HG03432 (cell line): ENCODE data around the gene NEXN.
"Not testable (repeated sequence)": the region's sequence is repeated elsewhere in the genome, so short reads cannot be mapped to it uniquely, and the experiment has no call there.

Source experiments
- ATAC-seq: cut with Tn5 transposase; IDR thresholded peaks from one replicate; pipeline ENCODE4 v1.9.1; 2021; ENCODE audit warnings: mild to moderate bottlenecking, moderate library complexity; ENCODE audit not compliant: unreplicated experiment

Gene NEXN

DNA sequence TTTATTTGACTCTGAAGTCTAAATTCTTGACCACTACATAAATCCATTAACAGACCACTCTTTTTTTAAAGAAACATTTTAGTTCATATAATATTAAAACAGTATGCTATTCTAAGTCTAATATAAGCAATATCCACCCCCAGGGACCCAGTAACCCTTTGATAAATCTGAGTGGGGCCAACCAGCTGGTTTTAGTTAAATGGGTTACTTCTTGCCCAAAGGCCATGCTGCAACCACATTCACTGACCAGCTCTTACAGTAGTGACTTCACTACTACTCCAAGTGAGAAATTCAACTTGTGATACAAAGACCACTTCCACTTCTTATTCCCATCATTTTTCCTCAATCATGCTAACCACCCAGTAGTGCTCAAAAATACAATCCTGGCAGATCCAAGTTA, 70.0 kb downstream of the NEXN start:
- no peak for ATAC-seq

DNA sequence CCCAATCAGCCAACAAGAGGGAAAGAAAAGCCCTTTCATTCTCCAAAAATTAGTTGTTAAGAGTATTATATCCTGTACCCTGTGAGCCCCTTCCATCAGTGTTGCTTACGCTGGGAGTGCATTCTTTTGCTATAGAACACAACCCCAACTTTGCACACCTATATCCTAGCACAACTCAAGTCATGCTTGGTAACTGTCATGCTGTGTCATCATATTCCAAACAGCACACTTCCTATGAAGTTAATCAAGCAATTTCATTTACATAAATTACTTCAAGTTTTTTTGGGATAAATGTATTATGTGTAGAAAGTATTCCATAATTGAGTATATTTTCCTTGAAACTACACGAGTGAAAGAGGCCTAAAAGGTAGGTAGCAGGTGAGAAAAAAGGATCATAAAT, 70.4 kb downstream of the NEXN start:
- no peak for ATAC-seq

DNA sequence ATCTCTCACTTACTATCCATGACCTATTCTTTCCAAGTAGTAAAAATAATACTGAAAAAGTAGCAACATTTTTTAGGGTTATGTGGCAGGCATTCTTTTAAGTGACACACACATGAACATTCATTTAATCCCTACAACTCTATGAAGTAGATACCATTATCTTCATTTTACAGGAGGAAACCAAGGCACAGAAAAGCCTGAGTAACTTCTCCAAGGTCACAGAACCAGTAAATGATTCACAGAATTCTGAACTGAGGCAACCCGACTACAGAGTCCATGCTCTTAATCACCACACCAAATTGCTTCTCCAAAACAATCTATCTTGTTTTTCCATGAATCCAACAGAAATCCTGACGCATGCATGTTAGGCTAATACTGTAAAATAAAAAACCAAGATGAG, 73.0 kb downstream of the NEXN start:
- no peak for ATAC-seq

DNA sequence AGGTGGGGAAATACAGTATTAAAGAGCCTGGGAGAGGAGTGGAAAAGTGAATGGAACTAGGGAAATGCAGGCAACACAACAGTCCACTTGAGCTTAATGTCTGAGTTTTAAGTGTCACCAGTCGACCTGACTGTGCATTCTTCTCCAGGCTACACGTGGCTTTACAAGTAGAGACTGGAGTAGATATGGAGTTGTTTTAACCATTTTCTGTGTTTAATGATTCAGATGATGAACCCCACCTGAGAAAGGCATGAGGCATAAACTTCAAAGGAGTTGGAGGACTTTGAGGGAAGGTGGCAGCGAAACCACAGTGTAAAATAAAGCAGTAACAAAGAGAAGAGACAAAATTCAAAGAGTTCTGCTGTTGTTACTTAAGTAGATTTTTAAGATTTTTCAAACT, 77.9 kb downstream of the NEXN start:
- ATAC-seq: no peak

DNA sequence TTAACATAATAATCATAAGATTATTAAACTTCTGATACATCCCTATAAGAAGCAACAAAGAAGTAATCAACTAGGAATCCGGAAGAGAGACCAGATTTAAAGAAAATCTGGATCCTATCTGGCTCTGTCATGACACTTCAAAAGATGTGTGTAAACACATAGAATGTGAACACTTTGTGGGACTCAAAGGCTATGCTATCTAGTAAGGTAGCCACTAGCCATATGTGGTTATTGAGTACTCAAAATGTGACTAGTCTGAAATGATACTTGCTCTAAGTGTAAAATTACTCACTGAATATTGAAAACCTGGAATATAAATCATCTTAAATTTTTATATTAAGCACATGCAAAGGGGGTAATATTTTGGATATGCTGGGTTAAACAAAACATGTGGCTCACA, 81.8 kb downstream of the NEXN start:
- ATAC-seq: no peak

DNA sequence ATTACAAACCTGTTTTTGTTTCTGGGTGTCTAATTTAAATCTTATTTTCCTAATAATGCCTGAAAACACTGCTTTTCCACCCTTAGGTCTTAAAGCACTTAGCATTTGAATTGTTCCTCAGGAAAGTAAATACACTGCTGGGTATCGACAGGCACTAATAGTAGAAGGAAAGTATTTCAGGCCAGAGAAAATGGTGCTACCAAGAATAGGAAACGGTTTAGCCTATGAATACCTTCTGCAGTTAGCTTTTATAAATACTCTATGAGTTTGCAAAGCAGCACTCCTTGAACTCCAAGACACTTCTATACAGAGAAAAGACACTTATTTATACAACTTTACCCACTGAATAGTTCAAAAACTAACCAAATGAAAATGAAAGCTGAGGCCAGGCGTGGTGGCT, 83.7 kb downstream of the NEXN start:
- ATAC-seq: no peak

DNA sequence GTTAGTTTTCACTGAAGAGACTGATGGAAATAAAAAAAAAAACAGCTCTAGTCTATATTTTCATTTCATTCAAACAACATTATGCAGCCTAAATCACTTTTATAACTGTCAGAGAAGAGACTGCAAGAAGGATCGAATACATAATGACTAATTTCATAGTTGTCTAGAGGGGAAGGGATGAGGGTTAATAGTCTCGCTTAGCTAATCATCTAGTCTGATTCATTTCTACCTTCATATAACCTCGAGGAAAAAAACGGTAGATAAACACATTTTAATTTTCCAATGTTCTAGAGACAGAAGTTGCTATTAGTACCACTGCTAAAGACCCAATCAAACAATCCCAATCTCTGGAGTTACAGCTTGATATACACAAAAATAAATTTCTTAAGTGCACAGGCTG, 87.0 kb downstream of the NEXN start:
- ATAC-seq: no peak

DNA sequence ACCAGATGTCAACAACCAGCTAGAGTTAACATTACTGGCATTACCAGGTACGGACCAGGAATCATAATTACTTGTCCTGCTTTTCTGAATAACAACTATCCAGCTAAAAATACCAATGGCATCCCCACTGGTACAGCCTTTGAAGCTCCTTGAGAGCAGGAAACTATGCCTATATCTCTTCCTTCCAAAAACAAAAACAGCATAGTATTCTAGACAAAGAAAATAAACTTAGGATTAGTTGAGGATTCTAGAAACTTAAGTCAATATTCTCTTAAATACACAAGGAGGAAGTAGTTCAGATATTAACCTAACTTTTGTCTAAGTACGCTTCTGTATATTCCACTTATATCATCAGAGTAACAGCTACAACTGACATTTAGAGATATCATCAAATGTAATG, 87.5 kb downstream of the NEXN start:
- ATAC-seq: no peak

DNA sequence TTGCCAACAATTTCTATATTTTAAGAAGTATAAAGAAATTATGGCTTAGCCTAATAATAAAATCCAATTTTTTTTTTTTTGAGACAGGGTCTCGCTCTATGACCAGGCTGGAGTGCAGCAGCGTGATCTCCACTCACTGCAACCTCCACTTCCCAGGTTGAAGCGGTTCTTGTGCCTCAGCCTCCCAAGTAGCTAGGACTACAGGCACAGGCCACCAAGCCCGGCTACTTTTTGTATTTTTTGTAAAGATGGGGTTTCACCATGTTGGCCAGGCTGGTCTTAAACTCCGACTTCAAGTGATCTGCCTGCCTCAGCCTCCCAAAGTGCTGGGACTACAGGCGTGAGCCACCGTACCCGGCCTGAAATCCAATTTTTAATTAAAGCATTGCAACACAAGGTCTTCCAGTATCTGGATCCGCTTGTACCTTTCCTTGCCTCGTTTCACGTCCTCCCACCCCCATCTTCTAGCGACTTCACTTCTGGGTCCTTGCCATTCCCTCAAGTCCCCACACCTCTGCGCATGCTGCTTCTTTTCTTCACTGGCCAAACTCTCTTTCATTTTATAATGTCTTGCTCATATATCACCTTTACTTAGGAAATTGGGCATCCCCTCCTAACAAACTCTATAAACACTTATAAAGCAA, 88.1 kb downstream of the NEXN start:
- ATAC-seq: no peak

DNA sequence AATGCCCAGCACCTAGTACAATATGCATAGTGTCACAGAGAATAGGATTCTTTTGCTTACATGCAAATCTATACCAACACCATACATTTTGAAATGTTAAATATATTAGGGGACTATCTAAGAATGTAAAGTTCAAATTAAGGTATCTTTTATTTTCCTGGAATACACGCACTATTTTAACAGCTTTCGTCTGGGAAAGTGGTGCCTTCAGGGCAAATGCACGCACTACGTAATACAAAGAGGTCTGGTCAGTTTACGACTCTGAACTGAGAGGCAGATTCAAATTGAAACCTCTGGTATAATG, 89.5 kb downstream of the NEXN start:
- no peak for ATAC-seq

DNA sequence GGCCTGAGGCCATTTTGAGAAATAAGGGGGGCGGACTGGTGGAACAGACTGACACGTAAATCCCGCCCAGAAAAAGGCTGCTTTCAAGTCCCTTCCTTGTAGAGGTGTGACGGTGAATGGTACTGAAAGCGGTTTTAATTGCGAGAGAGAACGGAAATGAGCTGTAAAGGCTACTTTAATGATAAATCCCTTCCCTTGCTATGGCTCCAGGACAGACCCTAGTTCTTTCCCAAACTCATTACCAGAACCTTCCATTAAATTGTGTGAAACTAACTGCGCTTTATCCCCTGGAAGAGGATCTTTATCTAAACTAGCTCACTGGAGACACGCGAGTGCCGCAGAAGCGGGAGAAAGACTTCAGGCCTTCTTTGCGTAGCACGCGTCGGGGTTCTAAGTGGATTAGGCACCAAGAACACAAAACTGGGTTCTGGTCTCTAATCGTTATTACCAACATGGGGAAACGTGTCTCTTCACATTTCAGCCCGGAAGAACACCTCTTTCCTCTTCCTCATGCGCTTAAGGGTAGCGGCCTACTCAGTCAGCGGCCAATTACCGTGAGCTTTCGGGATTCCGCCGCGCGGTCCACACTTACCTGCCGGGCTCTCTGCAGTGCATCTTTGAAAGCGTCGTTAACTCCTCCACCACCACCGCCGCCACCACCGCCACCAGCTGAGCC, 90.0 kb downstream of the NEXN start:
- peak; percentile 72 for ATAC-seq

DNA sequence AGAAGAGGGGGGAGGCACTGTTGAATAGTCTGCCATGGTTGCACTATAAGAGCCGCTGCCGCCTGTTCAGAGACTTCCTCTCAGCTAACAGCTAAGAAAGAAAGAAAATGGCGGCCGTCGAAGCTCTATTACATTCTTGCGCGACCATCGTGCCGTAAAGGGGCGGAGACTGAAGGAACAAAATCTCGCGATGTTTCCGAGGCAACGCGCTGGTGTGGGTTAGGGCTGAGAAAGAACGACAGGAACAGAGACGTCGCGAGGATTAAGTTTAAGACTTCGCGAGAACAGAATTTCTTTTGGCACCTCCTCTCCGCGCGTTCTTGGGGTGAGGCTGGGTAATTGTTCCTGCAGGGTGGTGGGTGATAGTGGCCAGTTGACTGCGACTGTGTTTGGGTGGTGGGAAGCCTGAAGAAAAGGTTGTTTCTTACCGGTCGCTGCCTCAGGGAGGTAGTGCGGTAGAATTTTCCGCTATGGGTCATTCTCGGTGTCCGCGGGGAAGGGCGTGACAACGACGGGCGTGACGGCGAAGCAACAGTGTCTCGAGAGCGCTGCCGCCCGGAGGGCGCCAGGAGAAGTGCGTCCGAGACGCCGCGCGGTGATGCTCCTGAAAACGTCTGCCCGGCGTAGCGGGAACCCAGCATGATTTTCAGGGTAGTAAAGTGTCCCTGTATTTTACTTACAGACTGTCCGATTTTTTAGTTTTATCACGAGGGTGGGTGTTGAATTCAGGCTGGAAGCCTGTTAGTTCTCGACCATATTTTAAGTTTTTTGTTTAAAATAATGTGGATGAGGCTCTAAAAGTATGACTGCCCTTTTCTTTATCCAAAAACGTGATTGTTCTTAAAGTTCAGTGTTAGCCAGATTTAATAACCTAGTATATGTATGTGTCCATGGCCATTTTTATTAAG, 90.8 kb downstream of the NEXN start, which contains the start of gene FUBP1:
TSS of gene FUBP1 (minus strand) at position 104 of the 908 bp plus-strand sequence. CDS start at position 36, 68 bp downstream.
- ATAC-seq: peak; percentile 82

DNA sequence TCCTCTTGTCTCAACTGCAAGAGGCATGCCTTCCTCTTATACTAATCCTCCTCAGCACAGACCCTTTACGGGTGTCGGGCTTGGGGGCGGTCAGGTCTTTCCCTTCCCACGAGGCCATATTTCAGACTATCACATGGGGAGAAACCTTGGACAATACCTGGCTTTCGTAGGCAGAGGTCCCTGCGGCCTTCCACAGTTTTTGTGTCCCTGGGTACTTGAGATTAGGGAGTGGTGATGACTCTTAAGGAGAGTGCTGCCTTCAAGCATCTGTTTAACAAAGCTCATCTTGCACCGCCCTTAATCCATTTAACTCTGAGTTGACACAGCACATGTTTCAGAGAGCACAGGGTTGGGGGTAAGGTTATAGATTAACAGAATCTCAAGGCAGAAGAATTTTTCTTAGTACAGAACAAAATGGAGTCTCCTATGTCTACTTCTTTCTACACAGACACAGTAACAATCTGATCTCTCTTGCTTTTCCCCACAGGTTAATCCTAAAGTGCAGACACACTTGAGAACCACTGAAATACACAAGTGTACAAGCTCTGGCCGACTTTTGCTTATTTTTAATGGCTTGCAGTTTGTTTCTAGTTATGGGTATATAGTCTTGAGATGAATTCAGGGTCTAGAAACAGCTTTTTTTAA, 95.0 kb downstream of the NEXN start:
- ATAC-seq: not testable (repeated sequence)

DNA sequence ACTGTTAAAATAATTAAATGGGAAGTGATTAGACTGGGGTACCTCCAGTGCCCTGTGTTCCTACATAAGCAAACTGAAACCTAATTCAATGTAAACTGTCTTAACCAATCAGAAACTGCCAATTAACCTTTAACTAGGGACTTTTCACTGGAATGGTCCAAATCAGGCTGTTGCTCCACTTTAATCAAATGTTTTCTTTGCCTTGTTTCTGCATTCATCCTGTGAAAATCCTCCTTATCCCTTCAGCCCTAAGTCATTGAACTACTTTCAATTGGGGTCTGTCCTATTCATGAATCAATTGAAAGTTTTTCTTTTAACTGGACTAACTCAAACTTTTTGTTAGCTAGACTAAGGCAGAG, 95.6 kb downstream of the NEXN start:
- no peak for ATAC-seq

DNA sequence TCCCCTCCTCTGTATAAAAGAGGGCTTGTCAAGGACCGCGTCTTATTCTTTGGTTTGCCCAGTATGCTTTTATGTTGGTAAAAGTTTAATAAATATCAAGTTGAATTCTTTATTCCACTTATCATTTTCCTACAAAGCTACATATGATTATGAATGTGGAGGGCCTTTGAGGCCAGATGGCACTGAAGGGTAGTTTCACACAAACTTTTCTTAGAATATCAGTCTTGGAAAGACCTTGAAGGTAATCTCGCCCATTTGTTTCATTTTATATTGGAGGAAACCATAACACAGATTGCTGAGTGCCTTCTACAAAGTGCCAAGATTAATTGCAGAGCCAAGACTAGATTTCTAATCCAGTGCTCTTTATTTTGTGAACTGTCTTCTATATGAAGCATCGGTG, 96.2 kb downstream of the NEXN start:
- no peak for ATAC-seq

DNA sequence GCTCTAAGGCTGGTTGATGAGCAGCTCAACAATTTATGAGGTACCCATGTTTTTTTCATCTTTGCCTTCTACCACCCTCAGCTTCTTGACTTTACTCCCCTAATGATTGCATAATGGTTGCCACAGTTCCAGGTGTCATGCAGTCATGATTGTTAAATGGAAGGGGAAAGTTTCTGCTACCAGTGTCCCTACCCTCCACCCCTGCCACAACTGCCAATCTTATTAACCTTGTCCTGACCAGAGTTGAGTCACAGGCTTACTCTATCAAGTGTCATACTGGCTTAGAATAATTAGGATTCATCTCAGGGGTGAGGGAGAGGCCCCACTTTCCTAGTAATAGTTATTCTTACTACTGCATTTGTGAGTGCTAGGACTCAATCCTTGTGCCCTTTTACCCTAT, 98.4 kb downstream of the NEXN start:
- no peak for ATAC-seq

DNA sequence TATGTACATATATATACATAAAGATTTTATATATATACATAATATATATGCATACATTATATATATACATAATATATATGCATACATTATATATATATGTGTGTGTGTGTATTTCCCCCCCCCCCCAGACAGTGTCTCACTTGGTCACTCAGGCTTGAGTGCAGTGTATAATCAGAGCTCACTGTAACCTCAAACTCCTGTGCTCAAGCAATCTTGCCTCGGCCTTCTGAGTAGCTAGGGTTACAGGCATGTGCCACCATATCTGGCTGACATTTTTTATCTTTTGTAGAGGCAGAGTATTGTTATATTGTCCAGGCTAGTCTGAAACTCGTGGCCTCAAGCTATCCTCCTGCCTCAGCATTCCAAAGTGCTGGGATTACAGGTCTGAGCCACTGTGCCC, 99.5 kb downstream of the NEXN start:
- no peak for ATAC-seq

DNA sequence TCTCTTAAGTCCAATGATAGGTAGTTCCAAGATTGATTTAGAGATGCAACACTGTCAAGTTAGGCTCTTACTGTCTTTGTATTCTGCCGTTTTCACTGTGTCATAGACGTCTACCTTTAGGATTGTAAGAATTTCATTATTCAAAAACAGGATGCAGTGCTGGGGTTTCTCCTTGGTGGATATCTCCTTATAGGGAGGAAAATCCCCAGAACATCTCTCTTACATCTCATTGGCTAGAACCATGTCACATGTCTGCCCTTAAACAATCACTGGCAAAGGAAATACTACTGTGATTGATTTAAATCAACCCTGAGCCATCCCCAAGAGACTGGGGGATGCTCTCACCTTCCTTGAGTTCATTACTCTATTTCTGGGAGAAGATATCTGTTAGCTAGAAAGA, 101.3 kb downstream of the NEXN start:
- no peak for ATAC-seq

DNA sequence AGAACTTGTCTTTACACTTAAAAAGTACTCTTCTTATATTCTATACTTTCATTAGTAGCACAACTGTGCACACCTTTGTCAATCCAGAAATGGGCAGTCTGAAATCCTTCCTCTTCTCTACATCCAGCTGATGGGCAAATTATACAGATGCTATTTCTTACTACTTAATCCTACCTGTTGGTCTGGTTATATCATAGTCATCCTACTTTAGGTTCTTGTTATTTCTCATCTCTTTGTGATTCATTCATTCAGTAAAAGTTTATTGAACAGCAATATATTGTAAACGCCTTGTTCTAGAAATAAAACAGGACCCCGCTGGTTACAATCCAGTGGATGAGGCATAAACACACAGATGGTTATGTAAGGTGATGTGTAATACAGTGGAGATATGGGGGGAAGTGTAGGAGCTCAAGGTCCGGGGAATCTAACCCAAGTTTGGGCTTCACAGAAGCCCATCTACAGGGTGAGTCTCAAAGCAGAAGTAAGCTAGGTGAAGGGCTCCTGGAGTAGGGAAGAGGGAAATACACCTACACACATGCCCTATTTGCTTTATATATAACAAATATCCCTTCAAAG, 102.3 kb downstream of the NEXN start:
- no peak for ATAC-seq

DNA sequence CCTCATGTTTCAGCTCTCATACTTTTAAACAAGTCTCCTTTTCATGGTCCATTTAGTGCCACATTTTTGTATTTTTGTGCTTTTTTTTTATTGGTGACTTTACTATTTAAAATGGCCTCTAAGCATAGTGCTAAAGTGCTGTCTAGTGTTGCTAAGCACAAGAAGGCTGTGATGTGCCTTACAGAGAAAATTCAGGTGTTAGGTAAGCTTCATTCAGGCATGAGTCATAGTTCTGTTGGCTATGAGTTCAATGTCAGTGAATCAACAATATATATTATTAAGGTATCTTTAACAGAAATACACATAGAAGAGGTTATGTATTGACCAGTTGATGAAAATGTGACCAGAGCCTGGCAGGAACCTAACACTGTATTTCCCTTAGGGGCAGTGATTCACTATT, 103.2 kb downstream of the NEXN start:
- no peak for ATAC-seq
